Gastroesophageal sphincter (tissue), 3 donors: ENCODE results near the gene PTCH1.

ENCODE experiments used
- CTCF ChIP-seq, 4 experiments: fragments of 200-600 bp in 2 of 4; fragments of 450-650 bp in 2 of 4; sonication (generic) in 1 of 4; IDR thresholded peaks; one replicate each; pipeline ENCODE4 v1.5.1; 2017 to 2019; ENCODE audit warnings: antibody characterized with exemption in 4 of 4, mild to moderate bottlenecking in 2 of 4, moderate library complexity in 2 of 4
- EP300 ChIP-seq: sonication (generic); formaldehyde crosslinking; IDR thresholded peaks from one replicate; pipeline ENCODE4 v1.6.1; 2017; ENCODE audit warnings: antibody characterized with exemption, mild to moderate bottlenecking
- POLR2A ChIP-seq, 2 donors: fragments of 450-650 bp; IDR thresholded peaks; one replicate each; pipeline ENCODE4 v1.6.1; 2017; ENCODE audit warnings: antibody characterized with exemption in 2 of 2, mild to moderate bottlenecking in 2 of 2, moderate library complexity in 1 of 2
- POLR2AphosphoS5 ChIP-seq: sonication (generic); formaldehyde crosslinking; IDR thresholded peaks from one replicate; pipeline ENCODE4 v1.6.1; 2017; ENCODE audit warnings: antibody characterized with exemption

GRCh38 chr9:95479330-95479729 lies 37.4 kb downstream of the PTCH1 start:
- no peak for TF ChIP-seq POLR2AphosphoS5
- TF ChIP-seq CTCF (IDR thresholded peaks at IDR 0.05), result no peak
- TF ChIP-seq POLR2A (IDR thresholded peaks at IDR 0.05), result no peak
- no peak for TF ChIP-seq EP300
